ENCODE measurements around the gene C22orf31.

DNA sequence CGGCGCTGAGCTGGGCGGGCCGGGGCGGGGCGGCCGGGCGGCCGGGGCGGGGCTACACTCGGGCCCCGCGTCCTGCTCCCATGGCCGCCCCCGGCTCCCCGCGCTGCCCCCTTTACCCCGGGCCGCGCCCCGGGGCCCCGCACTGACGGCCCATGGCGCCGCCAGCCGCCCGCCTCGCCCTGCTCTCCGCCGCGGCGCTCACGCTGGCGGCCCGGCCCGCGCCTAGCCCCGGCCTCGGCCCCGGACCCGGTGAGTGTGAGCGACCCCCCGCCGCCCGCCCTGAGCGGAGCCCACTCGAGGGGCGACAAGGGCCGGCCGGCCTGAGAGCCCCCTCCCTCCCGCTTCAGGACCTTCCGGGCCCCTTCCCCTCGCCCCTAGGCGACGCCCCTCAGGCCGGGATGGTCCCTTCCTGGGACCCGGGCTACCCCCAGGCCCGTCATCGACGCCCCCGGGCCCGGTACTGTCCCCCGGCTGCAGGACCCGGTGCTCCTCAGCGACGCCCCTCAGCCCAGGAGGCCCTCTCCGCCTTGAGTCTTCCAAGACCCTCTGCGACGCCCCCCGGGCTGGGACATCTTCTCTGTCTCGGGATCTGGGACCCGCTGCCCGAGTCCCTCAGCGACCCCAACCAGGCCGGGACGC is 11.5 kb upstream of the C22orf31 start, which contains the start of gene KREMEN1:
- no peak for TF ChIP-seq GATA2 (IDR thresholded peaks at IDR 0.05; ENCODE audit: low read depth, low read length)
- no peak for TF ChIP-seq GATA3 (IDR thresholded peaks at IDR 0.05; ENCODE audit: low read depth, low read length)
